ENCODE measurements around the gene BPGM.
"Not testable (repeated sequence)": the region's sequence is repeated elsewhere in the genome, so short reads cannot be mapped to it uniquely, and the experiment has no call there.

BPGM gene

DNA sequence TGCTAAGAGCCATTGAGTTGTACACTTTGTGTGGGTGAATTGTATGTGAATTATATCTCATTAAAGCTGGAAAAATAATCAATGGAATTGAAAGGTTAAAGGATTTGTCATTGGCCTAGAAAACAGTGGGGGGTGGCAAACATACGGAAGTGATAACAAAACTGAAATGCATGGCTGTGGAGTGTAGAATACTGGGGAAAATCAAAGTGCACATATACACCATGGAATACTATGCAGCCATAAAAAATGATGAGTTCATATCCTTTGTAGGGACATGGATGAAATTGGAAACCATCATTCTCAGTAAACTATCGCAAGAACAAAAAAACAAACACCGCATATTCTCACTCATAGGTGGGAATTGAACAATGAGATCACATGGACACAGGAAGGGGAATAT, 18.4 kb downstream of the BPGM start:
- DNase-seq (ENCODE audit: low spot score): not testable (repeated sequence)

DNA sequence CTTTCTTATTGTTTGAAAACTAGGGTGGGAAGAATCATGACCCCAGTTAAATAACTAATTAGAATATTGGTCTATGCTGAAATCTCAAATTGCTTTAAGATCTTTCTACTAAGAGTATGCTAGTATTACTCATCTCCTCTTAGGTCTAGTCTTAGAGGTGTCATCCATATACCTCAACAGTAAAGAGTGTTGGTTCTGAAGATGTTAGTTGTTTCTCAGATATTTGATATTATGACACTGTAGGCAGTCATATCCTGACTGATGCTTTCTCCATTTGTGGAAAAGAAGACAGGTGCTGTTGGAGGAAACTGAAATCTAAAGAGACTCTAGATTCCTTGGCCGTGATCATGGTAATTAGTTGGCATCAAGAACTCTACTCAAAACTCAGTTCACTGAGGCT, 21.2 kb downstream of the BPGM start:
- DNase-seq (ENCODE audit: low spot score): no peak

DNA sequence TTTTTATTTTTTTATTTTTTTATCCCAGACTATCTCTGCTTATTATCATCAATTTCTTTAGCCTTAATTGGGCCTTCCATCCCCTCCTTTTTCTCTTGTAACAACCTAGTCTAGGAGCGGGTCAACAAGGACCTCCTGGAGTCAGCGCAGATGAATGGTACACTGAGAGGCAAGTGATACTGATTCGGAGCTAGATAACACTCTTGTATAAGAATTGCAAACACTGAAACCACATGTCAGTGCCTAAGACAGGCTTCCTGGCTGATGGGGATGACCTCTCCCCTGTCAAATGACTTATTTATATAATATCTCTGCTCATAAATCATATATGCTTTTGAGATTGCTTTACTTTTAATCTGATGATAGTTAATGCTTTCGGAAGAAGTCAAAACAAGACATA, 22.7 kb downstream of the BPGM start:
- DNase-seq (ENCODE audit: low spot score): no peak

DNA sequence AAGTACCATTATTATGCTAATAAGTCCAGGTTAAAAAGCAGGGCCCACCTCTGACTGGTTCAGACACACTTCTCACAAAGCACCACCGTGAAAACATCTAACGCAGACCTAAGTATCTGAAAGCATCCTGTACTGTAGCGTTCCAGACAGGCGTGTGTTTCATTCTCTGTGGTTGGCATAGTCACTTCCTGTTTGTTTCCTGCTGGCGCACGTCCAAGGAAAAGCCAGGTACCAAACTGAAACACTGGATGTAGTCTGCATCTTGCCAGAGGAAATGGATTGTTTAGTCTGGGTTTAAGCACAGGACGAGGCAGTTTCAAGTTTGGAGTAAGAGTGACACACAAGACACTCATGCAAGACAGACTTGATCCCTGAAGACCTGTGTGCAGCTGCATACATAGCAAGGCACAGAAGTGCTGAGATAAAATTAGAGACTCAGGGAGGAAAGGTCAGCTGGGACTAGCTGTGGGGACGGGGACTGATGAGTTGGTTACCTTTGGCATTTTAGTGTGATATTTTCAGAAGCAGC, 23.3 kb downstream of the BPGM start:
- DNase-seq (ENCODE audit: low spot score): peak; percentile 48

DNA sequence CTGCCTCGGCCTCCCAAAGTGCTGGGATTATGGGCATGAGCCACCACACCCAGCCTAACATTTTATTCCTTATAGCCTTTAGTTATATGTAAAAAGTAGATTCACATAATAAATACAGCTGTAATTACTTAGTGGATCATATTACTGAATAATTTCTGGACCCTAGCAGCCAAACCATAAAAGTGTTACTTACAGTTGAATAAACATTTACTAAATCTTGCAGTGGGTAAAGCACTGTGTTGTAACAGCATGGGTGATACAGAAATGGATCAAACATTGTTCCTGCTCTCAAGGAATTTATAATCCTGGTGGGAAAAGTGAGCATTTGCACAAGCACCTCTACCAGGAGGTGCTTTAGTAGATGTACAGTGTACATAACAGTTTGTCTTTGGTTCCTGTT, 25.0 kb downstream of the BPGM start:
- DNase-seq (ENCODE audit: low spot score): no peak

DNA sequence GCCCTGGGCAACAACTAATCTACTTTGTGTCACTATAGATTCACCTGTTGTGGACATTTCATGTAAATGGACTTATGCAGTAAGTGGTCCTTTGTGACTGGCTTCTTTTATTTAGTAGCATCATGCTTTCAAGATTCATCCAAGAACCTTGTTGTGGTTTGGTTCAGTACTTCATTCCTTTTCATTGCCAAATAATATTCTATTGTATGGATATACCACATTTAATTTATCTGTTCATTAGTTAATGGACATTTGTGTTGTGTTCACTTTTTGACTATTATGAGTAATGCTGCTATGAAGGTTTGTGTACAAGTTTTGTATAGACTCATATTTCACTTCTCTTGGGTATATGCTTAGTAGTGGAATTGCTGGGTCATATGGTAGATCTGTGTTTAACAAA, 27.8 kb downstream of the BPGM start:
- DNase-seq (ENCODE audit: low spot score): no peak

DNA sequence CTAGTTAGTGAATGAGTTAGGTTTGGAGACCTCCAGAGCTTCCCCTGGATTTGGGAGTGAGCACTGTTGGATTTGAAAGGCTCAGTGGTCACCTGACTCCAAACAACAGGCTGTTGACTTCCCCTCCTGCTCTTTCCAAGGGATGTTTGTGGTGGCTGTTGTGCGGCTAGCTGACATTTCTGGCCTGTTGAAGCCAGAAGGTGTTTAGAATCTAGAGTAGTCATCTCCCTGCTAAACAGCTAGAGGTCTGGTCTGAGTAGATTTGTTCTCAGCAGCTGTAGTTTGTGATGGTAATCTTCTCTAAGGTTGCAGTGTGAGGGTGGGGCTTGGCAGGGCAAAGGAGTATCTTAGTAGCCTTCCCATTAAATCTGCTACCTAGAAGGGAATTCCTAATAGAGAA, 30.1 kb downstream of the BPGM start:
- DNase-seq (ENCODE audit: low spot score): no peak

DNA sequence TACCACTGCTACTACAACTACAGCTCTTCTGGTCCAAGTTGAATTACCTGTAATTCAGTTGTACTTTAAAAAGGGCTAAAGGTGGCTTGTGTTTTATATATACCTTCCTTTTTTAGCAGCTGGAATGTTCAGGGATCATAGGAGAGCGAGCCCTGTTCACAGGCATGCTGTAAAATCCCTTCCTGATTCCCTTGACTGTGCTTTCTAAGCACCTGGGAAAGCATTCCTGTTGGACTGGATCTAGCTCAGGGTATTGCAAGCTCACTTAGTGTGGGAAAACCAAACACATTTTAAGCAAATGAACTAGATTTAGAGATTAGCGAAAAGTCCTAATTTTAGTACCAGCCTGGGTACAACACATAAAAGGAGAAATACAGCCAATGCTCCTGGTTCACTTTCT, 31.5 kb downstream of the BPGM start:
- no peak for DNase-seq (ENCODE audit: low spot score)

DNA sequence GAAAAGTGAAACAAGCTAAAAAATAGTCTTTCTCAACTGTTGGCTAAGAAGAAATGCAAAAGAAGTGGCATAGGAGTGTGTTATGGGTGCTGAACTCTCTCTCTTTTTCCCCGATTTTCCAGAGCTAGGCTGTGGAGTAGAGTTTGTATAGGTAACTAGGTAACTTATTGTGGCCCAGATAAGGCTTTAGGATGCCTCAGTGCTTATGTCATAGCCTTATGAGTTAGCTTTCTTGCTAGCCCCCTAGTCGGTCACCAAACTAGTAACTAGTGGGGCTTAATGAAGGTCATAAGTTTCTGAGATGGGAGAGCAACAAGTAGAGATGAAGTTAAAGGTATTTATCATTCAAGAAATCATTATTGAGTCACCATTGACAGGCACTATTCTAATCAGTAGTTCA, 32.4 kb downstream of the BPGM start:
- no peak for DNase-seq (ENCODE audit: low spot score)

DNA sequence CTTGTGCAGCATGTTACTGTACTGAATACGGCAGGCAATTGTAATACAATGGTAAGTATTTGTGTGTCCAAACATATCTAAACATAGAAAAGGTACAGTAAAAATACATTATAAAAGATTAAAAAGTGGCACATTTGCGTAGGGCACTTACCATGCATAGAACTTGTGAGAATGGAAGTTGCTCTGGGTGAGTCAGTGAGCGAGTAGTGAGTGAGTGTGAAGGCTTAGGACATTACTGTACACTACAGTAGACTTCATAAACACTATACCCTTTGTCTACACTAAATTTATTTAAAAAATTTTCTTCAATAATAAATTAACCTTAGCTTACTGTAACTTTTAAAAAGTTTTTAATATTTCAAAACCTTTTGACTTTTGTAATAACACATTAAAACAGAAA, 37.5 kb downstream of the BPGM start:
- no peak for DNase-seq (ENCODE audit: low spot score)

DNA sequence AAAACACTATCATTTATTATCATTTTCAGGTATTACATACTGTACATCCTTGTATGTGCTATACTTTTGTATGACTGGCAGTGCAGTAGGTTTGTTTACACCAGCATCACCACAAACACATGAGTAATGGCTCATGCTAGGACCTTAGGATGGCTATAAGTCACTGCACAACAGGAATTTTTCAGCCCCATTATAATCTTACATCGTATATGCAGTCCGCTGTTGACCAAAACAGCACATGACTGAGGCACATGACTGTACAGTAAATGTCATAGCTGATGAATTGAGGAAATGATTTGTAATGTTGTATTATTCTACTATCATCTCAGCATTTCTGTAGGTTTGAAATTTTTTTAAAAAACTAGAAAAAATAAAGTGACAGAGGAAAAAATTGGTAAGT, 38.6 kb downstream of the BPGM start:
- DNase-seq (ENCODE audit: low spot score): no peak

DNA sequence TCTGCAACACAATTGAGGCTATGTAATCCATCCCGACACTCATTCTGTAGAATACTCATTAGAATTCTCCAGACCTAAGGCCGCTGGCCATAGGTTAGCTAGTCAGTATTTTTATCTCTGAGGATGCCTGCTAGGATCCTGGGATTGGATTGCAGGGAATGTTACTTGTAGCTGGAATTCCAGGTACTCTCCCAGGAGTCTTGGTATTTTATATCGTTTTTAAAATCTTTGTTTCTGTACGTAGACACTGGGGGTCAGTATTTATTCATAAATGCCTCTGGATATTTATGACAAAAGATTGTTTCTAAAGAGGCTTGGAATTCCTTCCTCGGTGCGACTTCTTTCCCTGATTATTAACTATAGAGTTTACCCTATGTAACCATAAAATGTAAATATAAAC, 40.1 kb downstream of the BPGM start:
- peak; percentile 58 for DNase-seq (ENCODE audit: low spot score)

DNA sequence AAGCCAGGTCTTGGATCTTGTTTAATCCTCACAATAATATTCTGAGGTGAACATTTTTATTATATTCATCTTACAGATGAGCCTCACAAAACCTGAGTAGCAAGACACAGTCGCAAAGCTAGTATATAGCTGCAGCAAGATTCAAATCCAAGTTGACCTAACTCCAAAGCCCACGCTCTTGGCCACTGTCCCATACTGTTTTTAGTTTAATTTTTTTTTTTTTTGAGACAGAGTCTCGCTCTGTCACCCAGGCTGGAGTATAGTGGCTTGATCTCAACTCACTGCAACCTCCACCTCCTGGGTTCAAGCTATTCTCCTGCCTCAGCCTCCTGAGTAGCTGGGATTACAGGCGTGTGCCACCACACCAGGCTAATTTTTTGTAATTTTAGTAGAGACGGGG, 42.9 kb downstream of the BPGM start:
- DNase-seq (ENCODE audit: low spot score): not testable (repeated sequence)

DNA sequence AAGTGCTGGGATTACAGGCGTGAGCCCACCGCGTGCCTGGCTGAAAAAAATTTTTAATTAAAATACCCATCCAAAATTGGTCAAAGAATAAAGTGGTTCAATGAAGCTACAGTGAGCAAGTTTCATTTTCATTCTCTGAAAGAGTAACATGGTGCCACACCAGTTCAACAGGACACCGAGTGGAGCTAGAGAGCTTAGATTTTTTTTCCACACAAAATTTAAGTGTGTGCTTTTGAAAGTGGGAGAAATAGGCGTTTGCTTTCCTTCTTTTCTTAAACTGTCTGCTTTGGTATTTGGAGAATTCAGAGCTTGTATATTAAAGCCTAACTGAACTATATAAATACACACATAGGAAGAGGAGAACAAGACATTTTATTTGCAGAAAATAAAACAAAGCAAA, 43.4 kb downstream of the BPGM start:
- DNase-seq (ENCODE audit: low spot score): peak; percentile 78

DNA sequence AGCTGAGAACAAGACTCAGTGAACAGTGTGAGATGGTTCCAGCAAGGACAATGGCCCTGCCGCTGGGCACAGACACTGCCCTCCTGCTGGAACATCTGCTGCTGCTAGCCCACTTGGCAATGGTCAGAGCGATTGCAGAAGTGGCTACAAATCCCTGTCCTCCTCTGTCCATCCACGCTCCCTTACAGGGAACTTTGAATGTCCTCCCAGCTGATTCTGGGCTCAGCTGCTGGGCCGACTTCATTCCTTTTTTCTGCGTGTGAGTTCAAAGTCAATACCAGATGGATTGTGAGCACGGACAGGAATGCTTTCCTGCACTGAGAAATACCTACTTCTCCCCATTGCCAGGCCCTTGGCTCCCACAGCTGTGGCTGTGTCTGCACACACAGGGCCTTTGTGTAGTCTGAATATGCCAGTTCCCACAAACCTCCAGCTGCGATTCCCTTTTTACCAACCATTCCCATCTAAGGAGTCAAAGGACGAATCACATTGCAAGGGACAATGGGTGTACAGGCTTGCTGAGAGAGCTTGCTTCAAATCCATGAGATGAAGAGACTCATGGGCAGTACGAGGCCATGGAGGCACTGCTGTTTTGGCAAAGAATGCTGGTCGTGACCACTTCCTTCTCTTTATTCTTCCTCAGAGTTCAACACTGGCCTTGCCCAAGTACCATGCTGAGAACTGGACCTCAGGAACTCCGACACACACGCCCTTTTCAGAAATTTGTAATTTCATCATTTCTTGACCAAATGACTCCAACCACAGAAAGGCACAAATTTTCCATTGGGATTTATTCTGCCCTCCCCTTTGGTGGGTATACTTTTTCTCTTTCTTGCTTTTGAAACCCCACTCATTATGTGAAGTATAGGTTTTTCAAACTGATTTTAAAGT, 44.2 kb downstream of the BPGM start:
- DNase-seq (ENCODE audit: low spot score): peak; percentile 17

DNA sequence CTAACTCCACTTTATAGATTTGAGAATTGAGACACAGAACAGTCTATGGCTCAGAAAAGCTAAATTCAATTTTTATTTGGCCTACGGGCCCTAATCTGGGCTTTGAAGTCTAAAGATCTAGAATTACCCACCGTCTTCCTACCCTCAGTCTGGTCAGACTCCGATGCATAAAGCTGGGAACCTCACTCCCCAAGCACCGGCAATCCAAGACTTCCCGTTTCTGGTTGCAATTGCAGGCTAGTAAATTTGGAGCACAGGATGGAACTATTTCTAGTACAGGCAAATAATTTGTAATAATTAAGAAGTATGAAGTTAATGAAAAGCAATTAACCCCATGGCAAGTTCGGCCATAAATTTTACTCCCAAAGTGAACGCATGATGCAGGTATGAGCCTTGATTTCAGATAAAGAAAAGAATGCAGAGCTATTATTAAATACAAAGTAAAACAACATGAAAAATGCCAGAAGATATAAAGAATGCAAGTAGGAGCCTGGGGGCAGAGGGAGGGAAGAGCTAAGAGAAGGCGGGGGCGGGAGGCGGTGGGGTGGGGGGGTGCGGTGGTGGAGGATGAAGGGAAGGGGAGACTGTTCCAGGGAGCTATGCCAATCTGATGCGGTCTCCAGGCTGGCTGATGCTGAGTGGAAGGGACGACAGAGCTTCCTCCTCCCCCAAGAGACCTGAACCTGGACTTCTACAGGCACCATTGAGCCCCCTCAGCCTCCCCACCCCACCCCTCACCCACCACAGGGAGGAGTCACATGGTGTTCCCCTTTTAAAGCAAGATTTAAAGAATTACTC, 45.1 kb downstream of the BPGM start:
- DNase-seq (ENCODE audit: low spot score): peak; percentile 44

DNA sequence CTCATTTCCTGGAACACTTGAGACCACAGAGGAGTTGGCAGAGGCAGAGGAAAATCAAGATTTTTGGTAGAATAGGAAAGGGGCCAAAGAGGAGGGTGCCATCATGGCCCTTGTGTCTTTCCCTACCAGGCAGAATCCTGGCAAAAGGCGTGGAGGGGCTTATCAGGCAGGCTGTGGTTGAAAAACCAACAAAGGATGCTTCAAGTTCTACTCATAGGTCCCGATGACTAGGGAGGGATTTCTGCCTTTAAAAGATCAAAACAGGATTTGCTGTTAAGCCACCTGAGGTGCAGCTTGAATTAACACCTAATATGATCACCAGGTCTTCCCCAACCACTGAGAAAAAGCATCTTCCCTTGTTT, 45.7 kb downstream of the BPGM start:
- peak; percentile 40 for DNase-seq (ENCODE audit: low spot score)

DNA sequence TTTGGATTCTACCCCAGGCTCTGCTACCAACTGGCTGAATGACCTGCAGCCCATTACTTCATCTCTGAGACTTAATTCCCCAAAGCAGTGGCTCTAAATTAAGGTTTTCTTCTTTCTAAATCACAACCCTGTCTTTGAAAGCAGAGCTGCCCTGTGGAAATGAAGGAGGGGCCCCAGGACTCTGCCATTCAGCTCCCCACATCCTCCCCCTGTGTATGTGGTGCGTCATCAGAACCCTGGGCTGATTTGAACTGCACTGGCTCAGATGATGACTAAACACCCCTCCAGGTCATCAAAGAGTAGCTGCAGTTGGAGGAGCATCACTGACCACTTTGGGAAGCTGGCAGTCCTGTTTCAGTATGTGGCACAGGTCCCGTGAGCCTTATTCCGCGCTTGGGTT, 46.6 kb downstream of the BPGM start:
- peak; percentile 85 for DNase-seq (ENCODE audit: low spot score)

DNA sequence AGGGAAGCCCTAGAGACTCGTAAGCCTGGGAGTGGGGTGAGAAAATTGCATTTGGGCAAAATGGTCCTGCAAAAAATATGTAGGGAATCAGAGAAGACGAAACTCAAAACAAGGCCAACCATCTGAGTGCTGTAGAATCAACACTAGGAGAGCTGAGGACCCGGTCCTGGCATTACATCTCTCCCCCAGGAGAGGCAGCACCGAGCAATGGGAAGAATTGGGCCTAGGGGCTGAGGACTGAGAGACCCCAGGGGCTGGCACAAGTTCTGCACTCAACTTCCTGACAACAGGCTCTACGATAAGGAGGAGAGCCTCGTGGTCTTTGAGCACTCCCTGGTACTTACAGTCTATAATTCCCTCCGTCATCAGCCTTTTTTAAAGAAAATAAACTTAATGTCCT, 47.6 kb downstream of the BPGM start:
- DNase-seq (ENCODE audit: low spot score): no peak

DNA sequence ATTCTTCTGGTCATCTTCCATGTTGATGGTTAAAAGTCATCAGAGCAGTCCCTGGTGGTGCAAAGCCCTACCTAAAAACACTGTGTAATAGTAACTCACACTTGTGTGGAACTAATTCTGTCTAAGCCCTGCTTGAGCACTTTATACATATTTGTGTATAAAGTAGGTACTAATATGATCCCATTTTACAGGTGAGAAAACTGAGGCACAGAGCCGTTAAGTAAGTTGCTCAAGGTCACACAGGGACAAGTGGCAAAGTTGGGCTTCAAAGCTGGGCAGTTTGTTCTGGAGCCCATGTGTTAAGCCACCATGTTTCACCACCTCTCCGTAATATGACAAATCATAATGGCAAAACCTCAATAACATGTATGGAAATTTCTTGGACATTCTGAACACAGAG, 48.1 kb downstream of the BPGM start:
- no peak for DNase-seq (ENCODE audit: low spot score)

DNA sequence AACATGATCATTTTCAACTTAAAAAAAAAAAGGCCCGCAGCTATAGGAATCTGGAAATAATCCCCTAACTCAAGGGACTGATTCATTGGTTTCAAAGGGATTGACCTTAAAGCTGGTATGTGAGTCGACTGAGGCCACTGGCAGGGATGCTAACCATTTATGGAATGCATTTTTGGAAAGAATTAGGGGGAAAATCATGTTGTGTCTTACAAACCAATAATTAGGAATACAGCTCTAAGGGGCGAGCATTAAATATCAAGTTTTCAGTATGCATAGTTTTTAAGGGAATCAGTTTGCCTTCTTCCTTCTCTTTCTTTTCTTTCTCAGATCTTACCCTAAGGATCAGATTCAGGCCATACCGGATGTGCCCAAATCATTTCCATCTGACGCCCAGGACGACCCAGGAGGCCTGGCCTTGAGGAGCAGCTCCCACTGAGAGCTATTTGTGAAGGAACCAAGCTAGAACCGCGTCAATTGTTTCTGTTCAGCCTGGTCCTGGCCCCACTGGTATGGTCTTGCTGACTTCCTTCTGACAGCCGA, 48.7 kb downstream of the BPGM start:
- DNase-seq (ENCODE audit: low spot score): peak; percentile 78

DNA sequence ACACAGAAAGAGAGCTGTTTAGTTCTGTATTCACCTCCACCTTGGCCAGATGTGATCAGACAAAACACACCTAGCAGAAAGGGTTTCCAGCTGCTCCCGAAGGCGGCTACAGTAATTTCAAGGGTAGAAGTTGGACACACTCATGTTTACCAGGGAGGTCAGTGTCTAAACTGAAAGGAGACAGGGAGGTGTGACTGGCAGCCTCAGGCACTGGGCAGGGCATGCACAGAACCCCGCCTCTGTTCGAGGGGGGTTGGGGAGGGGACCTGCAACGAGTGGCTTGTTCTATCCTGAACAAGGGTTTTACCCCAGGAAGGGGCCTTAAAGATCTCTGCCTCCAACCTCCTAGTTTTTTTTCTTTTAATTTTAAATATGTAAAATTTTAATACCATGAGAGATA, 49.6 kb downstream of the BPGM start:
- DNase-seq (ENCODE audit: low spot score): no peak

All from GM03348 (cell line).